NCI-H1694 (cell line): Measurements from ENCODE around the gene CACYBP.

Experiments used
- DNase-seq: peaks from one replicate; lab custom pipeline; 2025; lab: John Stamatoyannopoulos, UW

CACYBP gene, protein sequence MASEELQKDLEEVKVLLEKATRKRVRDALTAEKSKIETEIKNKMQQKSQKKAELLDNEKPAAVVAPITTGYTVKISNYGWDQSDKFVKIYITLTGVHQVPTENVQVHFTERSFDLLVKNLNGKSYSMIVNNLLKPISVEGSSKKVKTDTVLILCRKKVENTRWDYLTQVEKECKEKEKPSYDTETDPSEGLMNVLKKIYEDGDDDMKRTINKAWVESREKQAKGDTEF

GRCh38 chr1:174999936-175000696 lies at the start of gene CACYBP:
TSS of gene CACYBP (plus strand) at chr1:174999947. CDS start at chr1:175000181, 234 bp downstream.
- no peak for DNase-seq

DNA sequence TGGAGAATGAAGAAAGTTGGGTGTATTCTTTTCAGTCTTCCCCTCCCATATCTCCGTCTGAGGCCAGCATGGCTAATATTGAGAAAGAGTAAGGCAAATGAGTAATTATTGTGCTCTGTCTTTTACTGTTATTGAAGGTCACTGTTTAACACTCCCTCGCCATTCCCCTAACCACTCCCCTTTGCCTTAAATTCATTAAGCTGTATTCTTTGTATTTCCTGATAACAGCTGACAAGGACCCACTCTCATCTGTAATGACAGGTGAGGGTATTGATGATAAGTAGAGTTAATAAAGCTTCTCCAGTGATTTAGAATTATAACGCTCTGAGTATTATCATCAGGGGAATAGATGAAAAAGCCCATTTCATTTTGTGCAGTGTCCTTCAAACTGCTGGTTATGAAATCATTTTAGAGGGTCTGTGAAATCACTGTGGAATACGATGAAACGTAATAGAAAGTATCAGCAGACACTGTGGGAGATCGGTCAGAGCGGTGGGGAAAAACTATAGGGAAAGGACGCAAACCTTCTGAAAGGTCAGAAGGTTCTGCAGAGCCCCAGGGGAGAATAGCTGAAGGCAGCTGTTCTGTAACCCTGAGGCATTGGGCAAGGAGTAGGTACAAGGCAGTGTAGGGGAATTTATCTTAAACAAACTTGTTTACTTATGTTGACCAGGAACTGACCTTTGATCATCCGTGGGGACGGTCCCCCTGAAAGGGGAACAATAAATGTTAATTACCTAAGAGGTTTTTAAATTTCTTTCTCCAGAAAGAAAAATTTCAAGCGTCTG lies 46.3 kb upstream of the CACYBP start:
- no peak for DNase-seq

GRCh38 chr1:174954073-174954460 lies 45.7 kb upstream of the CACYBP start:
- DNase-seq, result peak; percentile 37

DNA sequence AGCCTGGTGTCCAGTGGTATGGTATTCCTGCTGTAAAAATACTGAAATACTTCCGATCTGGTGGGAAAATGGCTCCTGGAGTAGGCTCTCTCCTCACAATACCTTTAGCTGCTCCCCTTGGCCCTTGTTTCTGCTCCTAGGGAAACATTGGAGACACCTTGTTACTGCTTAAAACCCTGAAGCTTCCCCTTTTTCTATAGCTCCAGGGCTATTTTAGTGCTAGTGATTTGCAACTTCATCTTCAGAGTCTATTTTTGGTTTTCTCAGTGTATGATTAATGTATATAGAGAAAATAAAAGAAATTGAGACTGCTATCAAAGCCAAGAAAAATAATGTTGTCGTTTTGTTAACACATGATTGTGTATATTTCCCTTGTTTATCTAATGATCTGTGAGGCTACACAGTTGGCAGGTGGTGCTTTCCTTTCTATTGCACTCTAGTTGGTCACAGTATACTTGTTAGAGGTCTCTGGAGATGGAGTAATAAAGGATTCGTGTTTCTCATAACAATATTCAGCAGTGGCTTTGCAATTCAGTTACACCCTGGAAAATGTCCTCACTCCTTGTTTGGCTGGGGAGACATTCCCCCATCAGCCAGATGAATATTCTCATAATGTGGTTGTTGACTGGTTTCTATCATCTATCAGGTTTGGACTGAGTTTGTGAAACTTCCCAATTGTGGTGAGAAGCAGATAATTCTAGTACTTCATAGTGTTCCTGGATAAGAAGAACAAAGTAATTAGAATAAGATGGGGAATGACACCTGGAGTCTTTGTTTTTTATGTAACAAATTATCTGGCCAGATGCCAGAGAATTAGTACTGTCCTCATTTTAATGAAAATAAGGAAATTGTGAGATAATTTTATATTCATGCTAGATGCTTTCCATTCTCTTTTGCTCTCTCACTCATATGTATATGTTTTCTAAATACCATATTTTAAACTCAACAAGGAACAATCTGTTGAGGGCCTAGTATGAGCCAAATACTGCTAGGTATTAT lies 44.8 kb upstream of the CACYBP start:
- peak; percentile 24 for DNase-seq

- DNase-seq, result no peak
Measured at GRCh38 chr1:174956086-174956485, 43.7 kb upstream of the CACYBP start.

DNA sequence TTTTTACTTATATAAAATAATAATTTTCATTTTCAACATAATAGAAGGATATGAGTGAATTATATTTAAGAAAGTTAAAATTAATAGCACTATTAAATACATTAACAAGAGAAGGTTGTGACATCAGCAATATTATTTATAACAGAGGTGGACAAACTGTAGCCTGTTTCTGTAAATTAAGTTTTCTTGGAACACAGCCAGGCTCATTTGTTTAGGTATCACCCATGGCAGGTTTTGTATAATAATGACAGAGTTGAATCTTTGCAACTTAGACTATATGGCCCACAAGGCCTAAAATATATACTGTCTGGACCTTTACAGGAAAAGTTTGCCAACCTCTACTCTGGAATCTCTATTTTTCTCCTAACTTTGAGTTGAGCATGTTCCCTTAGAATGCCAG lies 42.8 kb upstream of the CACYBP start:
- no peak for DNase-seq

DNA sequence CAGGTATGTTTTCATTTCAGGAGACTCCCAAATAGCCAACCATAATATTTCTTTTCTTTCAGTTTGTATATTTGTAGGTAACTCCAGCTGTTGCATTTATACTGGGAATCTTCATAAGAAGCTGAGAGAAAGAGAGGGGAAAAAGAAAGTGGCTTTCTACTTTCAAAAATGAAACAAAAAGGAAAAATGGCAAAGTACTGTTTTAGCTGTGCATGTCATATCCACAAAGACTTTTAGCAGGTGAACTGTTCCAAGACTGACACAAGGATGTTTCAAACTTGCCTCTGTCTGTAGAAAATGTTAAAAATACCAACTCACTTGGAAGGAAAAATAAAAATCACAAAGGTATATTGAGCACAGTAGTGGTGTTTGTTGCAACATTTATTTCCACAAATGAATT lies 41.9 kb upstream of the CACYBP start:
- no peak for DNase-seq

DNA sequence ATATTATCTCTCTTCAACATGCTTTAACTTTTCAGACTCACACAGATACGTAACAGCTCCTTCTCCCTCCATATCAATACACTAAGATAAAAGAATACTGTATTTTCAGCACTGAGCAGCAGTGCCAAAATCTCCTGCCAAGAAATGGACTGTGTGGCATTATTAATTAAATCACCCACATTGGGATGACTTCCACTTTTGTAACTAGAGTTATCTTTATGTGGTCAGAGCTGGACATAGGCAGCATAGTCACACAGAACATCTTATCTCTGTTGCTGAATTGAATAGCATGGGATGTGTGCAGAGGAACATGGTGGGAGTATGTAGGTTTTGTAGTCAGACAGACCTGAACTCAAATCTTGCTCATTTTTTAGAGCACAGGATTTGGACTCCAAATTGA lies 41.4 kb upstream of the CACYBP start:
- DNase-seq, result no peak

DNA sequence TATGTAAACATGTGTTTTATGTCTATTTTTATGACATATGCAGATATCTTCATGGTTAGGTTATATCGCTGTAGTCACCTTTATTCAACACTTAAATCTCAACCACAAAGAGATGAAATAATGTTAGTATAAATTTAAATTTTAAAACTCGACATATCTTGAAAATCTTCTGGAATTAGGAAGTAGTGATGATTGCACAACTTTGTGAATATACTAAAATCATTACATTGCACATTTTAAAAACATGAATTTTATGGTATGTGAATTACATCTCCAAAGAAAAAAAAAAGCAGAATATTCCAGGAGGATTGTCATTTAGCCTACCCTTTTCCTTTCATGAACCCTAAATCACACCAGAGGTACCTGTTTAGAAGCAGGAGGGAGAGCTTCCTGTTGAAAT lies 39.4 kb upstream of the CACYBP start:
- DNase-seq, result no peak

DNA sequence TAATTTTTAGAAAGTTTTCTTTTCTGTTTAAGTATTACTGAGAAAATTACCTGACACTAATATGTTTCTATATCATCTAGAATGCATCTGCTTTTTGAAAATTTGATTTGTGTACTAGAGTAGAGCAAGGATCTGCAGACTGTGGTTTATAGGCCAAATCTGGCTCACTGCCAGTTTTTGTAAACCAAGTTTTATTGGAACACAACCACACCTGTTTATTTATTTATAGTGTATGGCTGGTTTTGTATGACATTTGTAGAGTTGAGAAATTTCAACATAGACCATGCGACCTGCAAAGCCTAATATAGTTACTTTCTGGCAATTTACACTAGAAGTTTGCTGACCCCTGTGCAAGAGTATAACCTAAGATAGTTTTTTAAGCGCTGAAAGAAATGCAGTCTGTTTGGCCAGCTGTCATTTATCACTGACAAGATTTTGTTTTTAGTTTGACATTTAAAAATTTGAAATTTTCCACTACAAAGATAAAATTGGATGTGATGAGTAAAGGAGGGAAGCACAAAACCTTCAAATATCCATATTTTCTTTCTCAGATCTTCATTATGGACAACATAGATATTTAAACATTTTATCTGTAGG lies 36.1 kb upstream of the CACYBP start:
- peak; percentile 53 for DNase-seq

DNA sequence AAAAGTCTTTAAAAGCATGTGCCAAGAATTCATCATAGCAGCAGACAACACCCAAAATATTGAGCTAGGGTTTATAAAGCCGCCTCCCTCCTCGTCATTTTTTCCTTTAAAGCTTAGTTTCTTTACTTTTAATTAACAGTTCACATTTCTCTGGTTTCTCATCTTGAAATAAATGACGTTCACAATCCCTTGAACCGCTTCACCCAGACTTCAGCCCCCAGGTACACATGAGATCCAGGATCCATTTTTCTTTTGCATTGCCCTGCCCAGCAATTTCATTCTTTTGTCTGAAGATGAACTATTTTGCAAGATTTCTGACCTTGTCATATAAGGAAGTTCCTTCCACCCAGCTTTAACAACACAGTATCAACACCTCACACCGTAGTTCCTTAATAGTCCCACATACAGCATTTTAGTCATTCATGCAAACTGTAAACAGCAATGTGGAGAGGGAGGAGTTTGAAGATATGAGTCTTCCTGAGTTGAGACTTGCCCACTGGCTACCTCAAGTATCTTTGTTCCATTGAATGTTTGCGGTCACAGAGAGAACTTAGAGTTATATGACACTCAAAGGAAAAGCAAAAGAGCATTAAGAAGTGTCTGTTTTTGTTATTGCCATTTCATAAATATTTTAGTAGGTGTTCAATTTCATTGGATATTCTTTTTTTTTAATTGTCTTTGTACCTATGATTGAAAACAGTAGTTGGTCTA lies 35.3 kb upstream of the CACYBP start:
- DNase-seq, result no peak

DNA sequence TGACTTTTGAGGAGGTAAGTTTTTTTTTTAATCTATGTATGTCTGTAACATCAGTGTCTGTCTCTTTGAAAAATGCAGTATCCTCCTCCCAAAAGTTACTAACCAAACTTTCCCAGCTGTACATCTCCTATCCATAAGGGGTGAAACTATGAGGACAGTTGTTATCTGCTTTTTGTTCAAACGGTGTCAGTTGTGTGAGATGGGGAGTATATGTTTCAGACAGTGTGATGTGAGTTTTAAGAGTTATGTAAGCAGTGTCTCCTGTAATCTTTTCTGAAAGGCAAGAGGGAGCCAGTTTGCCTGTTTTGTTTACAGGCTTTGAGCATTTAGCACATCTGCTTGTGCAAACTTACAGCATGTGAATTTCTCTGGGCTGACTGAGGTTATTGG lies 34.8 kb upstream of the CACYBP start:
- DNase-seq, result no peak

- no peak for DNase-seq
Measured at GRCh38 chr1:174965362-174966007, 34.3 kb upstream of the CACYBP start.

GRCh38 chr1:174966008-174966572 lies 33.7 kb upstream of the CACYBP start:
- DNase-seq, result no peak

GRCh38 chr1:174967845-174968705 lies 31.7 kb upstream of the CACYBP start:
- no peak for DNase-seq

- DNase-seq, result no peak
Measured at GRCh38 chr1:174968750-174969244, 30.9 kb upstream of the CACYBP start.

- no peak for DNase-seq
Measured at GRCh38 chr1:174969977-174970376, 29.8 kb upstream of the CACYBP start.

- DNase-seq, result no peak
Measured at GRCh38 chr1:174971466-174971865, 28.3 kb upstream of the CACYBP start.

GRCh38 chr1:174971902-174972301 lies 27.8 kb upstream of the CACYBP start:
- no peak for DNase-seq
